GM21723 (cell line): ENCODE data around the gene DLEC1.
"Not testable (repeated sequence)": the region's sequence is repeated elsewhere in the genome, so short reads cannot be mapped to it uniquely, and the experiment has no call there.

Source experiments
- ATAC-seq: cut with Tn5 transposase; IDR thresholded peaks from one replicate; pipeline ENCODE4 v1.9.1; 2021; ENCODE audit warnings: mild to moderate bottlenecking, moderate library complexity; ENCODE audit not compliant: unreplicated experiment

The DLEC1 gene

GRCh38 chr3:38083871-38084333 is 44.9 kb downstream of the DLEC1 start:
- no peak for ATAC-seq

GRCh38 chr3:38084334-38085310 is 45.6 kb downstream of the DLEC1 start:
- no peak for ATAC-seq

- ATAC-seq: no peak
These were observed 46.4 kb downstream of the DLEC1 start for GRCh38 chr3:38085311-38085942.

GRCh38 chr3:38085943-38086324 is 46.9 kb downstream of the DLEC1 start:
- no peak for ATAC-seq

- no peak for ATAC-seq
These were observed 47.5 kb downstream of the DLEC1 start for GRCh38 chr3:38086496-38086895.

GRCh38 chr3:38087278-38087677 is 48.3 kb downstream of the DLEC1 start:
- ATAC-seq: not testable (repeated sequence)

GRCh38 chr3:38088126-38089078 is 49.4 kb downstream of the DLEC1 start:
- no peak for ATAC-seq

- ATAC-seq: no peak
These were observed 50.2 kb downstream of the DLEC1 start for GRCh38 chr3:38089163-38089562.

- ATAC-seq: no peak
These were observed 51.4 kb downstream of the DLEC1 start for GRCh38 chr3:38090453-38090852.

- no peak for ATAC-seq
These were observed 56.0 kb downstream of the DLEC1 start for GRCh38 chr3:38094999-38095398.

GRCh38 chr3:38095669-38096483 is 56.9 kb downstream of the DLEC1 start:
- ATAC-seq: no peak

GRCh38 chr3:38097446-38098375 is 58.7 kb downstream of the DLEC1 start:
- ATAC-seq: no peak

GRCh38 chr3:38098376-38098723 is 59.3 kb downstream of the DLEC1 start:
- no peak for ATAC-seq

- no peak for ATAC-seq
These were observed 60.5 kb downstream of the DLEC1 start for GRCh38 chr3:38099518-38099917.

- ATAC-seq: no peak
These were observed 61.5 kb downstream of the DLEC1 start for GRCh38 chr3:38100498-38100897.

GRCh38 chr3:38101811-38102443 is 62.9 kb downstream of the DLEC1 start:
- ATAC-seq: no peak

- ATAC-seq: no peak
These were observed 63.4 kb downstream of the DLEC1 start for GRCh38 chr3:38102444-38102814.

- no peak for ATAC-seq
These were observed 66.5 kb downstream of the DLEC1 start for GRCh38 chr3:38105525-38105924.
